Thoracic aorta (tissue), 2 donors: ENCODE data around the gene TBKBP1. TPM values are rescaled to one million over a fixed set of nuclear protein-coding genes. Genes with fewer than 3 reads are reported as not detected.

ENCODE experiments used
- ATAC-seq: fragments of 150-250 bp; one replicate; pipeline ENCODE4 v1.8.0; 2017; ENCODE audit warnings: low read depth; ENCODE audit not compliant: insufficient number of reproducible peaks, low FRiP score
- DNase-seq: peaks from one replicate; pipeline ENCODE4 v3.0.0-alpha.2; 2020; ENCODE audit warnings: low spot score
- H3K27ac ChIP-seq, 2 donors: fragments of 200-600 bp; sonication (generic); 1 replicate in 1 of 2; 2 replicates in 1 of 2; pipeline ENCODE4 v1.5.1; 2016; ENCODE audit warnings: mild to moderate bottlenecking in 2 of 2, moderate library complexity in 2 of 2
- H3K27me3 ChIP-seq: fragments of 200-600 bp; sonication (generic); replicated peaks from 2 replicates; pipeline ENCODE4 v1.6.0; 2016; ENCODE audit warnings: mild to moderate bottlenecking; ENCODE audit not compliant: insufficient read depth
- H3K36me3 ChIP-seq: fragments of 200-600 bp; sonication (generic); one replicate; pipeline ENCODE4 v1.5.1; 2016
- H3K4me1 ChIP-seq, 2 donors: fragments of 200-600 bp; sonication (generic); 1 replicate in 1 of 2; 2 replicates in 1 of 2; pipeline versions ENCODE4 v1.5.1 to v1.6.0; 2016; ENCODE audit warnings: low read depth in 2 of 2, mild to moderate bottlenecking in 1 of 2; ENCODE audit not compliant: control insufficient read depth in 1 of 2
- H3K4me3 ChIP-seq: fragments of 200-600 bp; sonication (generic); 2 replicates; pipeline ENCODE4 v1.5.1; 2016; ENCODE audit warnings: mild to moderate bottlenecking
- H3K9me3 ChIP-seq: fragments of 200-600 bp; sonication (generic); 2 replicates; pipeline ENCODE4 v1.5.1; 2016
- total RNA-seq, 2 donors: library from RNA; depleted of rRNA; stranded (reverse); fragments of >200 nt; gene quantifications; one replicate each; pipeline versions ENCODE4 v1.1.0 to v1.2.3, GENCODE V29; 2016
- TF ChIP-seq, protein P1 (sequence below): fragments of 200-600 bp; sonication (generic); IDR thresholded peaks from one replicate; pipeline ENCODE4 v1.5.1; 2019; ENCODE audit warnings: antibody characterized with exemption

Gene TBKBP1
- total RNA-seq, 2 donors from 2014 or later: 8.8 to 19.1 TPM

DNA sequence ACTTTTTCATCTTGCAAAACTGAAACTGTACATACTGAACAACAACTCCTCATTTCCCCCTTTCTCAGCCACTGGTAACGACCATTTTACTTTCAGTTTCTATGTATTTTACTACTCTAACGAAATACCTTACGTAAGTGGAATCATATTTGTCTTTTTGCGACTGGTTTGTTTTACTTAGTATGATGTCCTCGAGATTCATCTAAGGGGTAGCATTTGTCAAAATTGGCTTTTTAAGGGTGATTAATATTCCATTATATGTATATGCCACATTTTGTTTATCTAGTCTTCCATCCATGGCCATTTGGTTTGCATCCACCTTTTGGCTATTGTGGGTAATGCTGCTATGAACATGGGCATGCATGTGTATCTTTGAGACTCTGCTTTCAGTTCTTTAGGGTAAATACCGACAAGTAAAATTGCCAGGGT is 33.9 kb upstream of the TBKBP1 start:
- Histone ChIP-seq H3K4me3 (peak overlapping the region; percentile 34), H3K36me3 (peaks cover 49% of the 10 kb centered on the region), H3K9me3 (no peaks in the 10 kb centered on the region), H3K4me1 (peaks cover 0 to under 1% of the 10 kb centered on the region in 2 donors), H3K27me3 (no peaks in the 10 kb centered on the region), H3K27ac (peak overlapping the region in 1 of 2 donors; percentile 12)
- no peak for DNase-seq
- no peak for ATAC-seq
- TF ChIP-seq, protein P1, sequence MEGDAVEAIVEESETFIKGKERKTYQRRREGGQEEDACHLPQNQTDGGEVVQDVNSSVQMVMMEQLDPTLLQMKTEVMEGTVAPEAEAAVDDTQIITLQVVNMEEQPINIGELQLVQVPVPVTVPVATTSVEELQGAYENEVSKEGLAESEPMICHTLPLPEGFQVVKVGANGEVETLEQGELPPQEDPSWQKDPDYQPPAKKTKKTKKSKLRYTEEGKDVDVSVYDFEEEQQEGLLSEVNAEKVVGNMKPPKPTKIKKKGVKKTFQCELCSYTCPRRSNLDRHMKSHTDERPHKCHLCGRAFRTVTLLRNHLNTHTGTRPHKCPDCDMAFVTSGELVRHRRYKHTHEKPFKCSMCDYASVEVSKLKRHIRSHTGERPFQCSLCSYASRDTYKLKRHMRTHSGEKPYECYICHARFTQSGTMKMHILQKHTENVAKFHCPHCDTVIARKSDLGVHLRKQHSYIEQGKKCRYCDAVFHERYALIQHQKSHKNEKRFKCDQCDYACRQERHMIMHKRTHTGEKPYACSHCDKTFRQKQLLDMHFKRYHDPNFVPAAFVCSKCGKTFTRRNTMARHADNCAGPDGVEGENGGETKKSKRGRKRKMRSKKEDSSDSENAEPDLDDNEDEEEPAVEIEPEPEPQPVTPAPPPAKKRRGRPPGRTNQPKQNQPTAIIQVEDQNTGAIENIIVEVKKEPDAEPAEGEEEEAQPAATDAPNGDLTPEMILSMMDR: no peak

DNA sequence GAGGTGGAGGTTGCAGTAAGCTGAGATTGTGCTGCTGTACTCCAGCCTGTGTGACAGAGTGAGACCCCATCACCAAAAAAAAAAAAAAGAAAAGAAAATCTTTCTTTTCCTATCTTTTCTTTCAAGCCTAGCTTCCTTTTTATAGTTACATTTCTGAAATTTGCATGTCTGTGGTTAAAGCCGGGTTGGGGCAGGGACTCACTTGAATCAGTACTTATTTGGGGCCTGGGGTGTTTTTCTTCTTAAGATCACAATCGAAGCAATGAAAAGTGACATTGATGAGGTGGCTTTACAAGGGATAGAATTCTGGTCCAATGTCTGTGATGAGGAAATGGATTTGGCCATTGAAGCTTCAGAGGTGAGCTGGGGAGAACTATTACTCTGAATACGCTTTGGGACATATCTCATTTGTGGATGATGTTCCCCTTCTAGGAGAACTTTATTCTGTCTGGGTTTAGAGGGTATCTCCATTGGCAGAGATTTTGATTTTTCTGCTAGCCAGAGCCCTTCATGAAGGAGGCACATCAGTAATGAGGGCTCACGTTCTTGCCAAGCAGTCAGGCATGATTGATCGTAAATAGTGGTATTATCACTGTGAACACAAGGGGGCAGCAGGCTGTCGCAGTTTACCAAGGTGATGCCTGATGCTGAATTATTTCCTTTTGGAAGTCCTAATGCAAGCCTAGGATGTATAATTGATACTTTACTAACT is 29.9 kb upstream of the TBKBP1 start:
- TF ChIP-seq, protein P1: peak; percentile 61
- no peaks in the 10 kb centered on the region for H3K4me1 ChIP-seq
- no peaks in the 10 kb centered on the region for H3K9me3 ChIP-seq
- ATAC-seq (no peak), DNase-seq (no peak)
- no peak overlapping the region for H3K27ac ChIP-seq
- no peak overlapping the region for H3K4me3 ChIP-seq
- H3K36me3 ChIP-seq: peaks cover 55% of the 10 kb centered on the region
- H3K27me3 ChIP-seq: no peaks in the 10 kb centered on the region

GRCh38 chr17:47664624-47664941 is 29.4 kb upstream of the TBKBP1 start:
- Histone ChIP-seq H3K27ac (no peak overlapping the region), H3K27me3 (no peaks in the 10 kb centered on the region), H3K4me3 (no peak overlapping the region), H3K9me3 (no peaks in the 10 kb centered on the region), H3K4me1 (no peaks in the 10 kb centered on the region), H3K36me3 (peaks cover 61% of the 10 kb centered on the region)
- TF ChIP-seq, protein P1: no peak
- DNase-seq (no peak), ATAC-seq (no peak)

GRCh38 chr17:47665655-47666054 is 28.3 kb upstream of the TBKBP1 start:
- peaks cover 68% of the 10 kb centered on the region for H3K36me3 ChIP-seq
- H3K27ac ChIP-seq: no peak overlapping the region
- no peak for DNase-seq
- H3K4me1 ChIP-seq: no peaks in the 10 kb centered on the region
- no peak overlapping the region for H3K4me3 ChIP-seq
- H3K9me3 ChIP-seq: no peaks in the 10 kb centered on the region
- TF ChIP-seq, protein P1: no peak
- no peak for ATAC-seq
- no peaks in the 10 kb centered on the region for H3K27me3 ChIP-seq

DNA sequence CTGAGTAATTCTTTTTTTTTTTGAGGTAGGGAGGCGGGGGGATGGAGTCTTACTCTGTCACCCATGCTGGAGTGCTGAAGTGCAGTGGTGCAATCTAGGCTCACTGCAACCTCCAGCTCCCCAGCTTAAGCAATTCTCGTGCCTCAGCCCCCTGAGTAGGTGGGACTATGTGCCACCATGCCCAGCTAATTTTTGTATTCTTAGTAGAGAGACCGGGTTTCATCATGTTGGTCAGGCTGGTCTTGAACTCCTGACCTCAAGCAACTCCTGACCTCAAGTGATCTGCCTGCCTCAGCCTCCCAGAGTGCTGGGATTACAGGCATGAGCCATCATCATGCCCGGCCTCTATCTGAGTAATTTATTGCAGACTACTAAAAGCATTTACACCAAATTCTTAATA is 24.9 kb upstream of the TBKBP1 start:
- Histone ChIP-seq H3K4me1 (no peaks in the 10 kb centered on the region), H3K4me3 (no peak overlapping the region), H3K27ac (no peak overlapping the region), H3K9me3 (no peaks in the 10 kb centered on the region), H3K27me3 (no peaks in the 10 kb centered on the region), H3K36me3 (peaks cover 87% of the 10 kb centered on the region)
- TF ChIP-seq, protein P1: no peak
- ATAC-seq (no peak), DNase-seq (no peak)
